IMR-90 (cell line): ENCODE measurements around the gene KAZALD1. TPM values are rescaled to one million over a fixed set of nuclear protein-coding genes. Genes with fewer than 3 reads are reported as not detected.

Experiments used
- ATAC-seq: fragments of 200-7000 bp; cut with Tn5 transposase; 2 replicates; pipeline ENCODE4 v1.9.1; 2020; ENCODE audit warnings: low read depth, mild to moderate bottlenecking, moderate library complexity
- BruUV-seq: library from RNA; stranded (reverse); fragments of 400-500 nt; replicated peaks from 2 replicates; lab custom pipeline; 2021; lab: Mats Ljungman, UMichigan
- CTCF ChIA-PET: fragments of 300-600 bp; formaldehyde crosslinking; extraction: SDS; loops from one replicate; lab custom pipeline; 2021; ENCODE audit warnings: antibody characterized with exemption; lab: Yijun Ruan, JAX
- POLR2A ChIA-PET: fragments of 300-600 bp; sonication (Branson Sonifier 250); formaldehyde crosslinking; loops from one replicate; lab custom pipeline; 2022; ENCODE audit warnings: antibody characterized with exemption; ENCODE audit not compliant: unreplicated experiment; lab: Charles Lee
- DNase-seq: peaks from one replicate; pipeline ENCODE4 v3.0.0; 2013
- H2AFZ ChIP-seq: replicated peaks from 2 replicates; pipeline ENCODE3; 2013; ENCODE audit warnings: low read length, mild to moderate bottlenecking; ENCODE audit not compliant: poor library complexity
- H2AK5ac ChIP-seq: 2 replicates; pipeline ENCODE4 v1.6.1; 2013; ENCODE audit warnings: low read depth, low read length, inconsistent platforms
- H2AK9ac ChIP-seq: replicated peaks from 2 replicates; pipeline ENCODE3; 2013; ENCODE audit warnings: mild to moderate bottlenecking, low read depth, low read length, moderate library complexity; ENCODE audit not compliant: poor library complexity
- H2BK120ac ChIP-seq: 2 replicates; pipeline ENCODE4 v1.6.1; 2013; ENCODE audit warnings: low read depth, low read length, inconsistent platforms
- H2BK15ac ChIP-seq: 3 replicates; pipeline ENCODE4 v1.6.1; 2013; ENCODE audit warnings: low read depth, low read length, inconsistent platforms
- H2BK20ac ChIP-seq: 2 replicates; pipeline ENCODE4 v1.6.1; 2013; ENCODE audit warnings: low read depth, mild to moderate bottlenecking, inconsistent platforms, low read length, moderate library complexity
- H2BK5ac ChIP-seq: 2 replicates; pipeline ENCODE4 v1.6.1; 2013; ENCODE audit warnings: mild to moderate bottlenecking, low read depth, low read length, inconsistent platforms; ENCODE audit not compliant: poor library complexity, severe bottlenecking
- H3K14ac ChIP-seq: replicated peaks from 2 replicates; pipeline ENCODE4 v1.6.1; 2013; ENCODE audit warnings: low read depth, low read length, inconsistent platforms
- H3K18ac ChIP-seq: 2 replicates; pipeline ENCODE4 v1.6.1; 2013; ENCODE audit warnings: low read depth, low read length, control low read depth
- H3K23ac ChIP-seq: 2 replicates; pipeline ENCODE4 v1.6.1; 2013; ENCODE audit warnings: low read depth, low read length, inconsistent platforms
- H3K27ac ChIP-seq: 2 replicates; pipeline ENCODE4 v1.5.1; 2013; ENCODE audit warnings: mild to moderate bottlenecking, control low read depth, low read length; ENCODE audit not compliant: insufficient read depth
- H3K27me3 ChIP-seq: 2 replicates; pipeline ENCODE4 v1.6.1; 2013; ENCODE audit warnings: low read length; ENCODE audit not compliant: control insufficient read depth, insufficient read depth
- H3K36me3 ChIP-seq: 2 replicates; pipeline ENCODE4 v1.6.1; 2013; ENCODE audit warnings: low read length, mixed read lengths; ENCODE audit not compliant: control insufficient read depth, insufficient read depth
- H3K4ac ChIP-seq: 2 replicates; pipeline ENCODE4 v1.6.1; 2013; ENCODE audit warnings: low read depth, low read length, inconsistent platforms
- H3K4me1 ChIP-seq: 2 replicates; pipeline ENCODE4 v1.6.1; 2013; ENCODE audit warnings: low read length, mixed read lengths; ENCODE audit not compliant: control insufficient read depth, insufficient read depth
- H3K4me2 ChIP-seq: 2 replicates; pipeline ENCODE4 v1.6.1; 2013; ENCODE audit warnings: low read depth, mild to moderate bottlenecking, control low read depth, low read length, moderate library complexity
- H3K4me3 ChIP-seq: 2 replicates; pipeline ENCODE4 v1.5.1; 2013; ENCODE audit warnings: low read depth, mild to moderate bottlenecking, control low read depth, low read length, moderate library complexity; ENCODE audit not compliant: insufficient read depth
- H3K56ac ChIP-seq: 2 replicates; pipeline ENCODE4 v1.6.1; 2013; ENCODE audit warnings: low read length, inconsistent platforms; ENCODE audit not compliant: insufficient read depth; ENCODE audit errors: extremely low read depth
- H3K79me1 ChIP-seq, 2 experiments: 2 replicates each; pipeline ENCODE4 v1.6.1; 2013; ENCODE audit warnings: low read length in 2 of 2, inconsistent platforms in 1 of 2, low read depth in 1 of 2
- H3K9ac ChIP-seq: 2 replicates; pipeline ENCODE4 v1.6.1; 2013; ENCODE audit warnings: low read depth, low read length, control low read depth
- H3K9me1 ChIP-seq: 2 replicates; pipeline ENCODE4 v1.6.1; 2013; ENCODE audit warnings: low read length, inconsistent platforms; ENCODE audit not compliant: insufficient read depth
- H3K9me3 ChIP-seq: 2 replicates; pipeline ENCODE4 v1.6.1; 2013; ENCODE audit warnings: low read length; ENCODE audit not compliant: control insufficient read depth, insufficient read depth
- H4K20me1 ChIP-seq: 2 replicates; pipeline ENCODE4 v1.6.1; 2013; ENCODE audit warnings: low read length, inconsistent platforms; ENCODE audit not compliant: insufficient read depth
- H4K5ac ChIP-seq: 2 replicates; pipeline ENCODE4 v1.6.1; 2013; ENCODE audit warnings: mild to moderate bottlenecking, low read depth, low read length, control low read depth
- H4K8ac ChIP-seq, 2 experiments: 2 replicates each; pipeline ENCODE4 v1.6.1; 2013; ENCODE audit warnings: low read depth in 2 of 2, low read length in 2 of 2, control low read depth in 1 of 2, inconsistent platforms in 1 of 2
- H4K91ac ChIP-seq: 2 replicates; pipeline ENCODE4 v1.6.1; 2013; ENCODE audit warnings: low read depth, low read length, inconsistent platforms; ENCODE audit not compliant: insufficient read depth
- BHLHE40 ChIP-seq: fragments of 150-350 bp; IDR thresholded peaks from 2 replicates; pipeline ENCODE4 v1.6.1; 2016; ENCODE audit warnings: mild to moderate bottlenecking, low read depth, low read length
- CEBPB ChIP-seq: IDR thresholded peaks from 2 replicates; pipeline ENCODE4 v1.6.1; 2012; ENCODE audit warnings: low read depth, low read length, improper control_type of control experiment
- CHD1 ChIP-seq: IDR thresholded peaks from 2 replicates; pipeline ENCODE4 v1.6.1; 2012; ENCODE audit warnings: low read depth, low read length, improper control_type of control experiment
- ELK1 ChIP-seq: fragments of 150-350 bp; IDR thresholded peaks from 2 replicates; pipeline ENCODE4 v1.6.1; 2016; ENCODE audit warnings: low read depth, mild to moderate bottlenecking, low read length, moderate library complexity, borderline replicate concordance
- FOS ChIP-seq: fragments of 150-350 bp; IDR thresholded peaks from 2 replicates; pipeline ENCODE4 v1.6.1; 2016; ENCODE audit warnings: low read depth, low read length
- MAFK ChIP-seq: IDR thresholded peaks from 2 replicates; pipeline ENCODE4 v1.6.1; 2012; ENCODE audit warnings: low read depth, low read length, improper control_type of control experiment
- MAZ ChIP-seq: IDR thresholded peaks from 2 replicates; pipeline ENCODE4 v1.6.1; 2012; ENCODE audit warnings: low read depth, mild to moderate bottlenecking, low read length, improper control_type of control experiment, moderate library complexity, borderline replicate concordance
- MXI1 ChIP-seq: IDR thresholded peaks from 2 replicates; pipeline ENCODE4 v1.6.1; 2012; ENCODE audit warnings: low read depth, mild to moderate bottlenecking, low read length, moderate library complexity, borderline replicate concordance
- NFE2L2 ChIP-seq: fragments of 150-350 bp; IDR thresholded peaks from 2 replicates; pipeline ENCODE4 v1.6.1; 2016; ENCODE audit warnings: low read depth, mild to moderate bottlenecking, low read length
- POLR2A ChIP-seq: IDR thresholded peaks from 2 replicates; pipeline ENCODE4 v1.6.1; 2012; ENCODE audit warnings: mild to moderate bottlenecking, low read depth, low read length
- RAD21 ChIP-seq: IDR thresholded peaks from 2 replicates; pipeline ENCODE4 v1.6.1; 2012; ENCODE audit warnings: low read length, improper control_type of control experiment
- RCOR1 ChIP-seq: IDR thresholded peaks from 2 replicates; pipeline ENCODE4 v1.6.1; 2012; ENCODE audit warnings: mild to moderate bottlenecking, low read length, improper control_type of control experiment; ENCODE audit not compliant: insufficient replicate concordance
- RFX5 ChIP-seq: IDR thresholded peaks from 2 replicates; pipeline ENCODE4 v1.8.0; 2012; ENCODE audit warnings: low read depth, mild to moderate bottlenecking, low read length, moderate library complexity
- SMC3 ChIP-seq: fragments of 150-350 bp; IDR thresholded peaks from 2 replicates; pipeline ENCODE4 v1.6.1; 2016; ENCODE audit warnings: low read depth, mild to moderate bottlenecking, antibody characterized with exemption, low read length, moderate library complexity
- USF2 ChIP-seq: fragments of 150-350 bp; IDR thresholded peaks from 2 replicates; pipeline ENCODE4 v1.6.1; 2017; ENCODE audit warnings: mild to moderate bottlenecking, antibody characterized with exemption, low read length, low read depth
- WGBS, 2 experiments: methylation state at CpG; one replicate each; pipeline versions ENCODE4 v1.1.5 to v1.1.7; 2013; ENCODE audit warnings: missing lambda C conversion rate in 2 of 2; ENCODE audit not compliant: insufficient read length in 1 of 2; ENCODE audit errors: extremely low coverage in 2 of 2; 5-methylcytosine and 5-hydroxymethylcytosine counted together
- dilution Hi-C: fragments of 300-500 bp; cut with HindIII; formaldehyde crosslinking; loops from one replicate; pipeline ENCODE4 v1.14.3; 2018; ENCODE audit warnings: low sequenced_read_pairs; ENCODE audit not compliant: unreplicated experiment
- in situ Hi-C: fragments of 300-500 bp; cut with MboI; formaldehyde crosslinking; loops from 3 replicates; pipeline ENCODE4 v1.14.3; 2019; ENCODE audit warnings: low sequenced_read_pairs, inconsistent platforms, mixed read lengths
- intact Hi-C: fragments of 100-400 bp; cut with micrococcal nuclease; formaldehyde crosslinking; loops from 2 replicates; pipeline ENCODE4 v1.10.0; 2022
- polyA plus RNA-seq, 3 experiments: library from polyadenylated mRNA; depleted of rRNA; stranded (reverse); fragments of >200 nt; gene quantifications; 2 replicates each; pipeline ENCODE4 v1.2.3, GENCODE V29; 2012; ENCODE audit warnings: low replicate concordance in 1 of 3
- total RNA-seq: library from RNA; depleted of rRNA; stranded (reverse); fragments of >200 nt; gene quantifications from 2 replicates; pipeline ENCODE4 v1.2.3, GENCODE V29; 2012

The KAZALD1 gene
- total and polyA plus RNA-seq, 2 of the 4 experiments (the other 2 are of a cell fraction) = 9.1 to 18.6 TPM

GRCh38 chr10:101014230-101014884 is 47.4 kb upstream of the KAZALD1 start:
- H3K4me3 ChIP-seq = no peak overlapping the region
- peaks cover 22% of the 10 kb centered on the region for H3K4me1 ChIP-seq
- H2BK5ac ChIP-seq = no peak overlapping the region
- BruUV-seq = no TSS peak
- intact Hi-C loops = loop anchor here (10.0 kb wide), 1 partner anchor 450 kb away; no protein-coding TSS in a partner anchor
- peak overlapping the region; percentile 80 for H2AFZ ChIP-seq
- H4K91ac ChIP-seq = no peak overlapping the region
- no peaks in the 10 kb centered on the region; the same call in 1 of the 2 replicates for H3K27me3 ChIP-seq
- H4K5ac ChIP-seq = no peak overlapping the region
- H3K79me1 ChIP-seq = 0 out of 4 replicates have a peak, but pooled peaks cover 0 to 7% of the 10 kb centered on the region in 2 experiments
- DNase-seq (peak; percentile 56), ATAC-seq (peak; percentile 58)
- H3K18ac ChIP-seq = no peak overlapping the region
- H2BK15ac ChIP-seq = peak overlapping the region; percentile 89; the same call in 1 of the 3 replicates
- in situ Hi-C loops = no loop called here
- ChIA-PET CTCF (interaction anchor here (0.5 to 6.8 kb wide), 17 partner anchors 9 to 452 kb away, joined by 3 to 48 read pairs (median 4); partner anchors contain the start of genes KAZALD1, LZTS2, MRPL43 and PDZD7), POLR2A (no interaction called here)
- H3K4me2 ChIP-seq = no peak overlapping the region
- no peak overlapping the region for H3K27ac ChIP-seq
- H3K9me3 ChIP-seq = no peaks in the 10 kb centered on the region
- H2AK9ac ChIP-seq = peak overlapping the region; percentile 92
- peak overlapping the region; percentile 39 for H3K4ac ChIP-seq
- no peak overlapping the region for H3K56ac ChIP-seq
- no peaks in the 10 kb centered on the region for H3K36me3 ChIP-seq
- no CpG with 5 or more reads among the region's 11 CpGs for WGBS, 2 experiments
- no peak overlapping the region for H3K23ac ChIP-seq
- peak overlapping the region; percentile 41; the same call in 1 of the 2 replicates for H2BK120ac ChIP-seq
- H3K9ac ChIP-seq = no peak overlapping the region
- H2BK20ac ChIP-seq = no peak overlapping the region
- H3K9me1 ChIP-seq = peaks cover 13% of the 10 kb centered on the region
- peaks cover 4% of the 10 kb centered on the region; the same call in 1 of the 2 replicates for H4K20me1 ChIP-seq
- peak overlapping the region; percentile 94 for H2AK5ac ChIP-seq
- dilution Hi-C loops = no loop called here
- H4K8ac ChIP-seq = peak overlapping the region in 1 of 2 experiments; percentile 54; a peak in 1 of 4 replicates
- no peak overlapping the region for H3K14ac ChIP-seq
- TF ChIP-seq RCOR1 = no peak
- no peak for TF ChIP-seq USF2
- TF ChIP-seq RFX5 = no peak
- peak; percentile 81 for TF ChIP-seq SMC3
- peak; percentile 88 for TF ChIP-seq RAD21
- no peak for TF ChIP-seq MAFK
- no peak for TF ChIP-seq POLR2A
- TF ChIP-seq FOS = no peak
- no peak for TF ChIP-seq NFE2L2
- TF ChIP-seq MXI1 = no peak
- TF ChIP-seq MAZ = peak; percentile 48; the same call in 1 of the 2 replicates
- no peak for TF ChIP-seq CHD1
- no peak for TF ChIP-seq CEBPB
- TF ChIP-seq ELK1 = no peak
- no peak for TF ChIP-seq BHLHE40
